WTC11 (cell line): ENCODE data around the gene KIAA2012. TPM values are rescaled to one million over a fixed set of nuclear protein-coding genes. Genes with fewer than 3 reads are reported as not detected.

ENCODE experiments used
- ATAC-seq: fragments of 200-7000 bp; cut with Tn5 transposase; 2 replicates; pipeline ENCODE4 v1.10.0; 2021; ENCODE audit warnings: mild to moderate bottlenecking, moderate library complexity
- CTCF ChIA-PET: fragments of 300-600 bp; sonication (Branson Sonifier 250); formaldehyde crosslinking; loops from one replicate; lab custom pipeline; 2021; ENCODE audit warnings: antibody characterized with exemption; lab: Charles Lee
- POLR2A ChIA-PET: fragments of 350-600 bp; sonication (Branson Sonifier 250); formaldehyde crosslinking; loops from one replicate; lab custom pipeline; 2021; ENCODE audit warnings: antibody characterized with exemption; lab: Charles Lee
- DNase-seq: peaks from one replicate; pipeline ENCODE4 v3.0.0; 2021; ENCODE audit warnings: low spot score
- H3K27ac Mint-ChIP-seq: 2 replicates; pipeline ENCODE4 v1.8.0; 2021; ENCODE audit warnings: mixed read lengths
- H3K27me3 Mint-ChIP-seq: 2 replicates; pipeline ENCODE4 v1.8.0; 2021; ENCODE audit warnings: low read depth, mild to moderate bottlenecking, moderate library complexity, mixed read lengths
- H3K36me3 Mint-ChIP-seq: 2 replicates; pipeline ENCODE4 v1.8.0; 2021; ENCODE audit warnings: mixed read lengths
- H3K4me1 Mint-ChIP-seq: 2 replicates; pipeline ENCODE4 v1.8.0; 2022; ENCODE audit warnings: mixed read lengths
- H3K4me3 Mint-ChIP-seq: 2 replicates; pipeline ENCODE4 v1.8.0; 2021; ENCODE audit warnings: mild to moderate bottlenecking, moderate library complexity, mixed read lengths
- H3K9me3 Mint-ChIP-seq: 2 replicates; pipeline ENCODE4 v1.8.0; 2021; ENCODE audit warnings: mixed read lengths
- CREM ChIP-seq: sonication (generic); formaldehyde crosslinking; IDR thresholded peaks from 2 replicates; pipeline ENCODE4 v1.8.1; 2022; ENCODE audit warnings: mild to moderate bottlenecking, missing genetic modification reagents, moderate library complexity
- FOXP1 ChIP-seq: sonication (generic); formaldehyde crosslinking; IDR thresholded peaks from 2 replicates; pipeline ENCODE4 v1.8.0; 2022; ENCODE audit warnings: missing genetic modification reagents, mild to moderate bottlenecking, moderate library complexity, borderline replicate concordance
- HMGA2 ChIP-seq: fragments of 250-450 bp; sonication (Bioruptor Pico); IDR thresholded peaks from 2 replicates; pipeline ENCODE4 v1.4.0; 2021; ENCODE audit warnings: mild to moderate bottlenecking, moderate library complexity
- PRDM15 ChIP-seq: sonication (generic); formaldehyde crosslinking; IDR thresholded peaks from 2 replicates; pipeline ENCODE4 v1.8.0; 2022; ENCODE audit warnings: missing genetic modification reagents
- RORB ChIP-seq: fragments of 250-450 bp; sonication (Bioruptor Pico); IDR thresholded peaks from 2 replicates; pipeline ENCODE4 v1.9.0; 2021; ENCODE audit warnings: mild to moderate bottlenecking
- SMAD4 ChIP-seq: sonication (generic); formaldehyde crosslinking; IDR thresholded peaks from 2 replicates; pipeline ENCODE4 v1.8.0; 2022; ENCODE audit warnings: mild to moderate bottlenecking, missing genetic modification reagents
- SOX15 ChIP-seq: fragments of 250-450 bp; sonication (Bioruptor Pico); IDR thresholded peaks from 2 replicates; pipeline ENCODE4 v1.9.0; 2021; ENCODE audit warnings: mild to moderate bottlenecking
- ZNF317 ChIP-seq: sonication (generic); formaldehyde crosslinking; IDR thresholded peaks from 2 replicates; pipeline ENCODE4 v1.8.1; 2023; ENCODE audit warnings: low read depth, mild to moderate bottlenecking, moderate library complexity, missing genetic modification reagents, borderline replicate concordance
- ZNF396 ChIP-seq: fragments of 250-450 bp; sonication (Bioruptor Pico); IDR thresholded peaks from 2 replicates; pipeline ENCODE4 v1.8.0; 2021; ENCODE audit warnings: mild to moderate bottlenecking, moderate library complexity, borderline replicate concordance
- total RNA-seq: library from RNA; stranded (reverse); gene quantifications from 3 replicates; pipeline ENCODE4 v1.2.3, GENCODE V29; 2021
- TF ChIP-seq, protein P1 (sequence below): fragments of 250-450 bp; sonication (Bioruptor Pico); IDR thresholded peaks from 2 replicates; pipeline ENCODE4 v1.8.0; 2021; ENCODE audit warnings: mild to moderate bottlenecking
- TF ChIP-seq, protein P2 (sequence below): sonication (generic); formaldehyde crosslinking; conservative IDR thresholded peaks from 2 replicates; pipeline ENCODE4 v1.8.1; 2023; ENCODE audit warnings: mild to moderate bottlenecking, low read depth, missing genetic modification reagents, moderate library complexity
- TF ChIP-seq, protein P3 (sequence below): sonication (generic); formaldehyde crosslinking; IDR thresholded peaks from 2 replicates; pipeline ENCODE4 v1.8.1; 2023; ENCODE audit warnings: mild to moderate bottlenecking, missing genetic modification reagents
- TF ChIP-seq, protein P4 (sequence below): sonication (generic); formaldehyde crosslinking; IDR thresholded peaks from 2 replicates; pipeline ENCODE4 v1.8.1; 2023; ENCODE audit warnings: mild to moderate bottlenecking, missing genetic modification reagents, borderline replicate concordance

Gene KIAA2012
- total RNA-seq, 1 experiment from 2014 or later, result not detected

GRCh38 chr2:202154613-202155012 is 81.6 kb downstream of the KIAA2012 start (continued):
- TF ChIP-seq HMGA2 (CRISPR knock-in tag) (no peak), SOX15 (CRISPR knock-in tag) (no peak), CREM (CRISPR knock-in tag) (no peak), SMAD4 (no peak), ZNF396 (CRISPR knock-in tag) (no peak)

DNA sequence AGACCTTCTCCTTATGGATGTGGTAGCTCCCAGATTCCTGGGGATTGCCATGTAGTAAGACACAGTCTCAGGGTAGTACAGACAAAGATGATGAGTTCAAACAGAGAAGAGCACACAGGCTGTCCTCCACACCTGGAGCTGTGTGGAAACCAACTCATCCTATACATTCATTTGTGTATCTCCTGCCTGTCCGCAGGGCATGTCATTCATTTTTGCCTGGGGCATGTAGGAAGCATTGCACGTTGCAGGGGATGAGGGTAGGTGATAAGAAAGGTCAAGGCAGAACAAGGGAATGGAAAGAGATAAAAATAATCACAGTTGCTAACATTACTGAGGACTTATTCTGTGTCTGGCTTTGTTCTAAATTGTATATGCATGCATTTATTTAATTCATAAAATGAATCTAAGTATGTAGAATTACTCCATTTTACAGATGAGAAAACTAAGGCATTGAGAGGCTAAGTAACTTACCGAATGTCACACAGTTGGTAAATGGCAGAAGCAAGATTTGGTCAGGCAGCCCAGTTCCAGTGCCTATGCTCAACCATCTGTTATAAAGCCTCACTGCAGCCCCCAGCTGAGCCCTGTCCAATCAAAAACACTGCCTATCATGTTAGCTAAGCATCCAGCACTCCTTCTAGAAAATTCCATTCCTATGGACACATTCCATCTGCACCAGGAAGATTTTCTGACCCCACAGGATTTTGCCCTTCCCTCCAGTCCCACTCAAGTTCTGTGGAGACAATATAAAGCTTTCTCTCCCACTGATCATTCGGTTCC is 84.3 kb downstream of the KIAA2012 start:
- peaks cover 8% of the 10 kb centered on the region; the same call in 1 of the 2 replicates for H3K9me3 Mint-ChIP-seq
- no peak overlapping the region for H3K4me3 Mint-ChIP-seq
- ATAC-seq, result no peak
- no peaks in the 10 kb centered on the region for H3K36me3 Mint-ChIP-seq
- DNase-seq, result no peak
- POLR2A ChIA-PET, result no interaction called here
- no peak overlapping the region for H3K27ac Mint-ChIP-seq
- H3K27me3 Mint-ChIP-seq, result no peaks in the 10 kb centered on the region
- CTCF ChIA-PET, result interaction anchor here (1.1 to 1.7 kb wide), 2 partner anchors 8 to 297 kb away, joined by 3 to 4 read pairs; no protein-coding TSS in a partner anchor
- H3K4me1 Mint-ChIP-seq, result no peaks in the 10 kb centered on the region
- TF ChIP-seq, protein P1, sequence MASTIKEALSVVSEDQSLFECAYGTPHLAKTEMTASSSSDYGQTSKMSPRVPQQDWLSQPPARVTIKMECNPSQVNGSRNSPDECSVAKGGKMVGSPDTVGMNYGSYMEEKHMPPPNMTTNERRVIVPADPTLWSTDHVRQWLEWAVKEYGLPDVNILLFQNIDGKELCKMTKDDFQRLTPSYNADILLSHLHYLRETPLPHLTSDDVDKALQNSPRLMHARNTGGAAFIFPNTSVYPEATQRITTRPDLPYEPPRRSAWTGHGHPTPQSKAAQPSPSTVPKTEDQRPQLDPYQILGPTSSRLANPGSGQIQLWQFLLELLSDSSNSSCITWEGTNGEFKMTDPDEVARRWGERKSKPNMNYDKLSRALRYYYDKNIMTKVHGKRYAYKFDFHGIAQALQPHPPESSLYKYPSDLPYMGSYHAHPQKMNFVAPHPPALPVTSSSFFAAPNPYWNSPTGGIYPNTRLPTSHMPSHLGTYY, result no peak

DNA sequence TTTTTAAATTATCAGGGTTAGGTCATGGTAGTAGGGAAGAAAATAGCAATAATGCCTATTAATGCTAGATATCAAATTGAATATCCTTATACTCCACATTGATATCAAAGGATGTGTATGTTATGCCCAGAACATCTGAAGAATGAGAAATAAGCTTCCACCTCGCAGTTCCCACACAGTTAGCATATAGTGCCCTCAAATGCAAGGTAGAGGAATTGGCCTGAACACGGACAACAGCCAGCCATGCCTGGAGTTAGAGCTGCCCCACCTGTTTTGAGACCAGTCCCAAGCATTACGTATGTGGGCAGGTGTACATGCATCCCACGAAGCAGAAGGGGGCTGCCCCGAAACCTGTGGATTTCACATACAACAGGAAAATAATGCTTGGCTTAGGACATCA is 85.7 kb downstream of the KIAA2012 start:
- Mint-ChIP-seq H3K36me3 (no peaks in the 10 kb centered on the region), H3K9me3 (0 out of 2 replicates have a peak, but pooled peaks cover 5% of the 10 kb centered on the region), H3K27ac (no peak overlapping the region), H3K27me3 (no peaks in the 10 kb centered on the region), H3K4me3 (no peak overlapping the region), H3K4me1 (no peaks in the 10 kb centered on the region)
- POLR2A ChIA-PET, result no interaction called here
- CTCF ChIA-PET, result interaction anchor here (0.5 to 1.7 kb wide), 7 partner anchors 9 to 391 kb away, joined by 3 to 6 read pairs (median 3); partner anchors contain the start of gene ALS2
- DNase-seq (no peak), ATAC-seq (peak; percentile 60)
- TF ChIP-seq FOXP1 (no peak), RORB (CRISPR knock-in tag) (no peak), ZNF317 (CRISPR knock-in tag) (no peak), PRDM15 (no peak), HMGA2 (CRISPR knock-in tag) (no peak)
- TF ChIP-seq, protein P2, sequence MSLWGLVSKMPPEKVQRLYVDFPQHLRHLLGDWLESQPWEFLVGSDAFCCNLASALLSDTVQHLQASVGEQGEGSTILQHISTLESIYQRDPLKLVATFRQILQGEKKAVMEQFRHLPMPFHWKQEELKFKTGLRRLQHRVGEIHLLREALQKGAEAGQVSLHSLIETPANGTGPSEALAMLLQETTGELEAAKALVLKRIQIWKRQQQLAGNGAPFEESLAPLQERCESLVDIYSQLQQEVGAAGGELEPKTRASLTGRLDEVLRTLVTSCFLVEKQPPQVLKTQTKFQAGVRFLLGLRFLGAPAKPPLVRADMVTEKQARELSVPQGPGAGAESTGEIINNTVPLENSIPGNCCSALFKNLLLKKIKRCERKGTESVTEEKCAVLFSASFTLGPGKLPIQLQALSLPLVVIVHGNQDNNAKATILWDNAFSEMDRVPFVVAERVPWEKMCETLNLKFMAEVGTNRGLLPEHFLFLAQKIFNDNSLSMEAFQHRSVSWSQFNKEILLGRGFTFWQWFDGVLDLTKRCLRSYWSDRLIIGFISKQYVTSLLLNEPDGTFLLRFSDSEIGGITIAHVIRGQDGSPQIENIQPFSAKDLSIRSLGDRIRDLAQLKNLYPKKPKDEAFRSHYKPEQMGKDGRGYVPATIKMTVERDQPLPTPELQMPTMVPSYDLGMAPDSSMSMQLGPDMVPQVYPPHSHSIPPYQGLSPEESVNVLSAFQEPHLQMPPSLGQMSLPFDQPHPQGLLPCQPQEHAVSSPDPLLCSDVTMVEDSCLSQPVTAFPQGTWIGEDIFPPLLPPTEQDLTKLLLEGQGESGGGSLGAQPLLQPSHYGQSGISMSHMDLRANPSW (CRISPR knock-in tag), result no peak
- TF ChIP-seq, protein P3, sequence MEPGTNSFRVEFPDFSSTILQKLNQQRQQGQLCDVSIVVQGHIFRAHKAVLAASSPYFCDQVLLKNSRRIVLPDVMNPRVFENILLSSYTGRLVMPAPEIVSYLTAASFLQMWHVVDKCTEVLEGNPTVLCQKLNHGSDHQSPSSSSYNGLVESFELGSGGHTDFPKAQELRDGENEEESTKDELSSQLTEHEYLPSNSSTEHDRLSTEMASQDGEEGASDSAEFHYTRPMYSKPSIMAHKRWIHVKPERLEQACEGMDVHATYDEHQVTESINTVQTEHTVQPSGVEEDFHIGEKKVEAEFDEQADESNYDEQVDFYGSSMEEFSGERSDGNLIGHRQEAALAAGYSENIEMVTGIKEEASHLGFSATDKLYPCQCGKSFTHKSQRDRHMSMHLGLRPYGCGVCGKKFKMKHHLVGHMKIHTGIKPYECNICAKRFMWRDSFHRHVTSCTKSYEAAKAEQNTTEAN (CRISPR knock-in tag), result no peak
- TF ChIP-seq, protein P4, sequence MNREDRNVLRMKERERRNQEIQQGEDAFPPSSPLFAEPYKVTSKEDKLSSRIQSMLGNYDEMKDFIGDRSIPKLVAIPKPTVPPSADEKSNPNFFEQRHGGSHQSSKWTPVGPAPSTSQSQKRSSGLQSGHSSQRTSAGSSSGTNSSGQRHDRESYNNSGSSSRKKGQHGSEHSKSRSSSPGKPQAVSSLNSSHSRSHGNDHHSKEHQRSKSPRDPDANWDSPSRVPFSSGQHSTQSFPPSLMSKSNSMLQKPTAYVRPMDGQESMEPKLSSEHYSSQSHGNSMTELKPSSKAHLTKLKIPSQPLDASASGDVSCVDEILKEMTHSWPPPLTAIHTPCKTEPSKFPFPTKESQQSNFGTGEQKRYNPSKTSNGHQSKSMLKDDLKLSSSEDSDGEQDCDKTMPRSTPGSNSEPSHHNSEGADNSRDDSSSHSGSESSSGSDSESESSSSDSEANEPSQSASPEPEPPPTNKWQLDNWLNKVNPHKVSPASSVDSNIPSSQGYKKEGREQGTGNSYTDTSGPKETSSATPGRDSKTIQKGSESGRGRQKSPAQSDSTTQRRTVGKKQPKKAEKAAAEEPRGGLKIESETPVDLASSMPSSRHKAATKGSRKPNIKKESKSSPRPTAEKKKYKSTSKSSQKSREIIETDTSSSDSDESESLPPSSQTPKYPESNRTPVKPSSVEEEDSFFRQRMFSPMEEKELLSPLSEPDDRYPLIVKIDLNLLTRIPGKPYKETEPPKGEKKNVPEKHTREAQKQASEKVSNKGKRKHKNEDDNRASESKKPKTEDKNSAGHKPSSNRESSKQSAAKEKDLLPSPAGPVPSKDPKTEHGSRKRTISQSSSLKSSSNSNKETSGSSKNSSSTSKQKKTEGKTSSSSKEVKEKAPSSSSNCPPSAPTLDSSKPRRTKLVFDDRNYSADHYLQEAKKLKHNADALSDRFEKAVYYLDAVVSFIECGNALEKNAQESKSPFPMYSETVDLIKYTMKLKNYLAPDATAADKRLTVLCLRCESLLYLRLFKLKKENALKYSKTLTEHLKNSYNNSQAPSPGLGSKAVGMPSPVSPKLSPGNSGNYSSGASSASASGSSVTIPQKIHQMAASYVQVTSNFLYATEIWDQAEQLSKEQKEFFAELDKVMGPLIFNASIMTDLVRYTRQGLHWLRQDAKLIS (CRISPR knock-in tag), result no peak
